Liver (tissue), 9 donors: Measurements from ENCODE around the gene BCHE. TPM values are rescaled to one million over a fixed set of nuclear protein-coding genes. Genes with fewer than 3 reads are reported as not detected.

Experiments used
- DNase-seq: peaks from one replicate; pipeline ENCODE4 v3.0.0-alpha.2; 2017; ENCODE audit warnings: low spot score
- H3K27ac ChIP-seq, 2 donors: one replicate each; pipeline ENCODE4 v1.7.0; 2013; ENCODE audit warnings: inconsistent platforms in 2 of 2, low read length in 2 of 2, control low read depth in 1 of 2, low read depth in 1 of 2, mild to moderate bottlenecking in 1 of 2
- H3K27me3 ChIP-seq, 4 donors: one replicate each; pipeline versions ENCODE4 v1.6.1 to v1.7.0; 2013; ENCODE audit warnings: low read length in 3 of 4, inconsistent platforms in 1 of 4, mild to moderate bottlenecking in 1 of 4, moderate library complexity in 1 of 4; ENCODE audit not compliant: control insufficient read depth in 4 of 4, insufficient read depth in 4 of 4
- H3K36me3 ChIP-seq, 4 donors: one replicate each; pipeline versions ENCODE4 v1.6.1 to v1.7.0; 2013; ENCODE audit warnings: low read length in 3 of 4, mild to moderate bottlenecking in 3 of 4, low read depth in 1 of 4, moderate library complexity in 1 of 4; ENCODE audit not compliant: control insufficient read depth in 4 of 4, insufficient read depth in 3 of 4
- H3K4me1 ChIP-seq, 4 donors: one replicate each; pipeline versions ENCODE4 v1.6.1 to v1.7.0; 2013; ENCODE audit warnings: low read length in 3 of 4, mild to moderate bottlenecking in 3 of 4, moderate library complexity in 1 of 4; ENCODE audit not compliant: control insufficient read depth in 4 of 4, insufficient read depth in 4 of 4
- H3K4me3 ChIP-seq, 3 donors: one replicate each; pipeline versions ENCODE4 v1.6.1 to v1.7.0; 2013; ENCODE audit warnings: low read length in 3 of 3, control low read depth in 1 of 3, low read depth in 1 of 3, mild to moderate bottlenecking in 1 of 3
- H3K9ac ChIP-seq, 2 donors: one replicate each; pipeline ENCODE4 v1.7.0; 2013; ENCODE audit warnings: low read length in 2 of 2, mild to moderate bottlenecking in 2 of 2, moderate library complexity in 2 of 2, control low read depth in 1 of 2, low read depth in 1 of 2
- H3K9me3 ChIP-seq, 4 donors: one replicate each; pipeline versions ENCODE4 v1.6.1 to v1.7.0; 2013; ENCODE audit warnings: low read length in 3 of 4; ENCODE audit not compliant: control insufficient read depth in 4 of 4
- CTCF ChIP-seq: fragments of 150-350 bp; IDR thresholded peaks from 2 replicates; pipeline ENCODE4 v1.5.1; 2017; ENCODE audit warnings: improper control_type of control experiment, low read depth, low read length; ENCODE audit not compliant: missing input control
- EGR1 ChIP-seq, 2 donors: IDR thresholded peaks; 2 replicates each; pipeline ENCODE4 v1.6.1; 2016 to 2018; ENCODE audit warnings: antibody characterized with exemption in 2 of 2, low read depth in 2 of 2
- FOXA1 ChIP-seq: IDR thresholded peaks from 2 replicates; pipeline ENCODE4 v1.6.1; 2016; ENCODE audit warnings: antibody characterized with exemption
- FOXA2 ChIP-seq: IDR thresholded peaks from 2 replicates; pipeline ENCODE4 v1.6.1; 2016; ENCODE audit warnings: antibody characterized with exemption
- GABPA ChIP-seq, 2 donors: IDR thresholded peaks in 1 of 2; conservative IDR thresholded peaks in 1 of 2; 2 replicates each; pipeline ENCODE4 v1.6.1; 2016; ENCODE audit warnings: antibody characterized with exemption in 2 of 2, mild to moderate bottlenecking in 1 of 2, moderate library complexity in 1 of 2
- HNF4A ChIP-seq, 2 donors: conservative IDR thresholded peaks; 2 replicates each; pipeline ENCODE4 v1.6.1; 2016; ENCODE audit warnings: antibody characterized with exemption in 2 of 2, mild to moderate bottlenecking in 2 of 2
- HNF4G ChIP-seq: IDR thresholded peaks from 2 replicates; pipeline ENCODE4 v1.6.1; 2016; ENCODE audit warnings: antibody characterized with exemption
- JUND ChIP-seq, 2 donors: IDR thresholded peaks; 2 replicates each; pipeline ENCODE4 v1.6.1; 2016; ENCODE audit warnings: antibody characterized with exemption in 2 of 2
- MAX ChIP-seq: IDR thresholded peaks from 2 replicates; pipeline ENCODE4 v1.6.1; 2016; ENCODE audit warnings: antibody characterized with exemption
- NR2F2 ChIP-seq: IDR thresholded peaks from 2 replicates; pipeline ENCODE4 v1.6.1; 2016; ENCODE audit warnings: antibody characterized with exemption
- RAD21 ChIP-seq, 2 donors: IDR thresholded peaks; 2 replicates each; pipeline ENCODE4 v1.6.1; 2016; ENCODE audit warnings: antibody characterized with exemption in 2 of 2, mild to moderate bottlenecking in 2 of 2
- RXRA ChIP-seq, 2 donors: IDR thresholded peaks; 2 replicates each; pipeline ENCODE4 v1.6.1; 2017 to 2018; ENCODE audit warnings: antibody characterized with exemption in 2 of 2, mild to moderate bottlenecking in 1 of 2
- SP1 ChIP-seq: IDR thresholded peaks from 2 replicates; pipeline ENCODE4 v1.6.1; 2018; ENCODE audit warnings: antibody characterized with exemption, mild to moderate bottlenecking
- TAF1 ChIP-seq: conservative IDR thresholded peaks from 2 replicates; pipeline ENCODE4 v1.6.1; 2016; ENCODE audit warnings: antibody characterized with exemption, mild to moderate bottlenecking
- YY1 ChIP-seq: IDR thresholded peaks from 2 replicates; pipeline ENCODE4 v1.6.1; 2016; ENCODE audit warnings: antibody characterized with exemption, mild to moderate bottlenecking
- ZBTB33 ChIP-seq: IDR thresholded peaks from 2 replicates; pipeline ENCODE4 v1.6.1; 2016; ENCODE audit warnings: antibody characterized with exemption
- WGBS: extraction: QIAGEN DNeasy Blood & Tissue Kit; methylation state at CpG from one replicate; pipeline ENCODE4 v1.1.7; 2013; 5-methylcytosine and 5-hydroxymethylcytosine counted together
- polyA plus RNA-seq, 2 donors: library from polyadenylated mRNA; stranded (reverse) in 1 of 2; unstranded in 1 of 2; fragments of 200-250 nt in 1 of 2; fragments of >200 nt in 1 of 2; fragmentation: Nextera tagmentation in 1 of 2; extraction: Ambion mirVana in 1 of 2; gene quantifications; one replicate each; pipeline versions ENCODE4 v1.2.1 to v1.2.3, GENCODE V29; 2013 to 2015
- total RNA-seq, 2 donors: library from RNA; depleted of rRNA; stranded (reverse); fragments of >200 nt; gene quantifications; one replicate each; pipeline ENCODE4 v1.2.3, GENCODE V29; 2014
- TF ChIP-seq, protein P1 (sequence below): IDR thresholded peaks from 2 replicates; pipeline ENCODE4 v1.6.1; 2016; ENCODE audit warnings: antibody characterized with exemption
- TF ChIP-seq, protein P2 (sequence below): IDR thresholded peaks from 2 replicates; pipeline ENCODE4 v1.6.1; 2016; ENCODE audit warnings: antibody characterized with exemption, mild to moderate bottlenecking
- donor health status: healthy.
- donor health status: healthy.
- donor health status: healthy.
- donor health status: healthy.
- donor health status: healthy.

Gene BCHE
- total and polyA plus RNA-seq, 4 donors: 18.4 to 46.8 (median 35.6) TPM

DNA sequence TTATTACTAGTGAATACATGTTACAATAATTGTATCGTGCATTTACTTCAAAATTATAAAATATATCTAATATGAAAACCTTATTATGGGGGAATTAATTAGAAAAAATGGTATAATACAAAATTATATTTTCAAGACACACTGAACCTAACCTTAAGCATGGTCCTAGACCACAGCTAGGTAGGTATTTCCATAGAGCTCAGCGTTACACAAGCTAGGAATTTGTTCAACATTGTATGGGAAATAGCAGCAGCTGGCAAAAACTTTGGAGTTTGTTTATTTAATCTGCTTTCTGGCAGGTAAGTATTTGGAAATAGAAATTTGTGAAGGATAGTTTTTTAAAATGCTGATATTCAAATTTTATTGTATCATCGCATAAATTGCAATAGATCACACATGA, 52.9 kb downstream of the BCHE start:
- TF ChIP-seq EGR1 (IDR thresholded peaks at IDR 0.05; ENCODE audit: low read depth in 2 of 2) (no peak), FOXA2 (no peak), HNF4A (conservative IDR thresholded peaks at IDR 0.05) (peak in 1 of 2 donors; percentile 30)

DNA sequence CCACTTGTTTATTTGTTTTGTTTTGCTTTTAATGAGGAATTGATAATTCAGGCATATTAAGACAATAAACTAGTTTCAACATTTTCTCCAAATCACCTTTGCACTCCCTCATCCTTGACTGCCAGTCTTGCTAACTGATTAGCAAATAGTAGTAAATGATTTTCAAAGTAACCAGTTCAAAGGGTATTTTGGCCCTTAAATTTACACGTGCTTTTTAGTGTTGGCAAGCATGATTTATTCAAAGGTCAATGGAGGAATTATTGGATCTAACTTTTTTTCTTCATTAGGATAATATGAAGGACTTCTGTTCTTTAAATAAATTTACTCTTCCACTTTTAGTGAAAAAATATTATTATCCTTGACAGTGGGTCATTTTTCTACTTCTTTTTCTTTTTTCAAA, 53.8 kb downstream of the BCHE start:
- TF ChIP-seq SP1: peak; percentile 90
- peak; percentile 77 for TF ChIP-seq YY1
- peak; percentile 74 for TF ChIP-seq MAX
- peak; percentile 73 for TF ChIP-seq HNF4G
- TF ChIP-seq, protein P1, sequence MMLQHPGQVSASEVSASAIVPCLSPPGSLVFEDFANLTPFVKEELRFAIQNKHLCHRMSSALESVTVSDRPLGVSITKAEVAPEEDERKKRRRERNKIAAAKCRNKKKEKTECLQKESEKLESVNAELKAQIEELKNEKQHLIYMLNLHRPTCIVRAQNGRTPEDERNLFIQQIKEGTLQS: peak; percentile 10
- peak; percentile 89 to 93 for TF ChIP-seq HNF4A (conservative IDR thresholded peaks at IDR 0.05)
- TF ChIP-seq RXRA (IDR thresholded peaks at IDR 0.05): peak; percentile 82 to 84
- peak; percentile 56 to 79 for TF ChIP-seq JUND (IDR thresholded peaks at IDR 0.05)
- TF ChIP-seq NR2F2: no peak
- TF ChIP-seq RAD21 (IDR thresholded peaks at IDR 0.05): peak; percentile 37 to 47
- TF ChIP-seq FOXA2: peak; percentile 57
- TF ChIP-seq EGR1 (IDR thresholded peaks at IDR 0.05; ENCODE audit: low read depth in 2 of 2): peak in 1 of 2 donors; percentile 23
- TF ChIP-seq GABPA (IDR thresholded peaks at IDR 0.05 in 1 of 2, conservative IDR thresholded peaks at IDR 0.05 in 1 of 2): no peak
- TF ChIP-seq FOXA1: peak; percentile 44
- no peak for TF ChIP-seq TAF1
- no peak for TF ChIP-seq CTCF
- TF ChIP-seq, protein P2, sequence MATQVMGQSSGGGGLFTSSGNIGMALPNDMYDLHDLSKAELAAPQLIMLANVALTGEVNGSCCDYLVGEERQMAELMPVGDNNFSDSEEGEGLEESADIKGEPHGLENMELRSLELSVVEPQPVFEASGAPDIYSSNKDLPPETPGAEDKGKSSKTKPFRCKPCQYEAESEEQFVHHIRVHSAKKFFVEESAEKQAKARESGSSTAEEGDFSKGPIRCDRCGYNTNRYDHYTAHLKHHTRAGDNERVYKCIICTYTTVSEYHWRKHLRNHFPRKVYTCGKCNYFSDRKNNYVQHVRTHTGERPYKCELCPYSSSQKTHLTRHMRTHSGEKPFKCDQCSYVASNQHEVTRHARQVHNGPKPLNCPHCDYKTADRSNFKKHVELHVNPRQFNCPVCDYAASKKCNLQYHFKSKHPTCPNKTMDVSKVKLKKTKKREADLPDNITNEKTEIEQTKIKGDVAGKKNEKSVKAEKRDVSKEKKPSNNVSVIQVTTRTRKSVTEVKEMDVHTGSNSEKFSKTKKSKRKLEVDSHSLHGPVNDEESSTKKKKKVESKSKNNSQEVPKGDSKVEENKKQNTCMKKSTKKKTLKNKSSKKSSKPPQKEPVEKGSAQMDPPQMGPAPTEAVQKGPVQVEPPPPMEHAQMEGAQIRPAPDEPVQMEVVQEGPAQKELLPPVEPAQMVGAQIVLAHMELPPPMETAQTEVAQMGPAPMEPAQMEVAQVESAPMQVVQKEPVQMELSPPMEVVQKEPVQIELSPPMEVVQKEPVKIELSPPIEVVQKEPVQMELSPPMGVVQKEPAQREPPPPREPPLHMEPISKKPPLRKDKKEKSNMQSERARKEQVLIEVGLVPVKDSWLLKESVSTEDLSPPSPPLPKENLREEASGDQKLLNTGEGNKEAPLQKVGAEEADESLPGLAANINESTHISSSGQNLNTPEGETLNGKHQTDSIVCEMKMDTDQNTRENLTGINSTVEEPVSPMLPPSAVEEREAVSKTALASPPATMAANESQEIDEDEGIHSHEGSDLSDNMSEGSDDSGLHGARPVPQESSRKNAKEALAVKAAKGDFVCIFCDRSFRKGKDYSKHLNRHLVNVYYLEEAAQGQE: peak; percentile 58
- peak; percentile 65 for TF ChIP-seq ZBTB33
- Histone ChIP-seq H3K27me3 (no peaks in the 10 kb centered on the region), H3K4me1 (peaks cover 0 to 20% (median 10%) of the 10 kb centered on the region in 4 donors), H3K4me3 (peak overlapping the region in 2 of 3 donors; percentile 11 to 15), H3K27ac (peak overlapping the region; percentile 73), H3K36me3 (peaks cover 0 to 2% (median under 1%) of the 10 kb centered on the region in 4 donors), H3K9ac (peak overlapping the region in 1 of 2 donors; percentile 36), H3K9me3 (no peaks in the 10 kb centered on the region)
- no peak for DNase-seq
- 16% methylated on average over 1 of the region's 1 CpG for WGBS

More for the DNA sequence above, 52.9 kb downstream of the BCHE start:
- peaks cover 0 to 2% (median 0%) of the 10 kb centered on the region in 4 donors for H3K36me3 ChIP-seq
- 65% methylated on average over 3 of the region's 3 CpGs for WGBS
- no peaks in the 10 kb centered on the region for H3K9me3 ChIP-seq
- no peaks in the 10 kb centered on the region for H3K27me3 ChIP-seq
- H3K9ac ChIP-seq: no peak overlapping the region
- peak overlapping the region in 1 of 2 donors; percentile 73 for H3K27ac ChIP-seq
- DNase-seq: no peak
- peaks cover 0 to 24% (median 12%) of the 10 kb centered on the region in 4 donors for H3K4me1 ChIP-seq
- H3K4me3 ChIP-seq: no peak overlapping the region
